GM19438 (cell line): ENCODE results near the gene PCBP2.

Source experiments
- ATAC-seq: cut with Tn5 transposase; IDR thresholded peaks from one replicate; pipeline ENCODE4 v1.9.1; 2021; ENCODE audit warnings: low read depth; ENCODE audit not compliant: unreplicated experiment

The PCBP2 gene

DNA sequence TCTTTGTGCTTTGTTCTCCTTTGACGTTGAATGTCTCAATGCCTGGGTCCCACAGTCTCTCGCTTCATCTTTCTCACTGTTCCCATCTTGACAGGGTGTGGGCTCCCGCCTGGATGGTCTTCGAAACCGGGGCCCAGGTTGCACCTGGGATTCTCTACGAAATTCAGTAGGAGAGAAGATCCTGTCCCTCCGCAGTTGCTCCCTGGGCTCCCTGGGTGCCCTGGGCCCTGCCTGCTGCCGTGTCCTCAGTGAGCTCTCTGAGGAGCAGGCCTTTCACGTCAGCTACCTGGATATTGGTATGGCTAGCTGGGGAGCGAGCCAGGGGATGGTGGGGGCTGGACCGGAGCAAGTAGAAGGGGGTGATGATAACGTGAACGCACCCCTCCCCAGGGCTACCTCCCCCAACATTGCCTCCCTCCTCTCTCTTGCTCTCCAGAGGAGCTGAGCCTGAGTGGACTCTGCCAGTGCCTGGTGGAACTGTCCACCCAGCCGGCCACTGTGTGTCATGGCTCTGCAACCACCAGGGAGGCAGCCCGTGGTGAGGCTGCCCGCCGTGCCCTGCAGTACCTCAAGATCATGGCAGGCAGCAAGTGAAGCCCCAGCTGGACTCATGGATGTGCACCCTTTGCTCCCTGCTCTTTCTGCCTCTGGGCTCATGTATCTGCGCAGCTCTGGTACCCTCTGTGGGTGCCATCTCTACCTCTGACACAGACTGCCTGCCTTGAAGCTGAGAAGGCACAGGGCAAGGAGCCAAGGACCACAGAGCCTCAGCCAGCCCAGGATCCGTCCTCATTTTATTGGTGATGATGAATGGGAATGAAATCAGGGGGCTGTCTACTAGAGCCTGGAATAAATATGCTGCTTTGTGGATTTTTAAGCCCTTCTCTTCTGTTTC is 53.9 kb downstream of the PCBP2 start:
- no peak for ATAC-seq

DNA sequence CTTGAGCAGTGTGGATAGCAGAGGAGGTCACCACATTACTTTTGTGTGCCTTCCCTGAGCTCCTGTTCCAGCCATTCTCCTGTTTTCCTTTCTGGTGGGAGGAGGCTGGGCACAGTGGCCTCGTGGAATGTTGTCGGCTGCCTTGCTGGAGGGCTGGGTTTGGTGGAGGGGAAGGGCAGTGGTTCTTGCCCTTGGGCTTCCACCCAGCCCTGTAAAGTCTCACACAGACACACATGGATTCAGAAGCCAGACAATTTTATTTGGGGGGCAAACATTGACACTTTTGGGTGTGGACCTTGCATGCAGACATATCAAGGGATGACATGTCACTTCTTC is 54.5 kb downstream of the PCBP2 start:
- no peak for ATAC-seq

DNA sequence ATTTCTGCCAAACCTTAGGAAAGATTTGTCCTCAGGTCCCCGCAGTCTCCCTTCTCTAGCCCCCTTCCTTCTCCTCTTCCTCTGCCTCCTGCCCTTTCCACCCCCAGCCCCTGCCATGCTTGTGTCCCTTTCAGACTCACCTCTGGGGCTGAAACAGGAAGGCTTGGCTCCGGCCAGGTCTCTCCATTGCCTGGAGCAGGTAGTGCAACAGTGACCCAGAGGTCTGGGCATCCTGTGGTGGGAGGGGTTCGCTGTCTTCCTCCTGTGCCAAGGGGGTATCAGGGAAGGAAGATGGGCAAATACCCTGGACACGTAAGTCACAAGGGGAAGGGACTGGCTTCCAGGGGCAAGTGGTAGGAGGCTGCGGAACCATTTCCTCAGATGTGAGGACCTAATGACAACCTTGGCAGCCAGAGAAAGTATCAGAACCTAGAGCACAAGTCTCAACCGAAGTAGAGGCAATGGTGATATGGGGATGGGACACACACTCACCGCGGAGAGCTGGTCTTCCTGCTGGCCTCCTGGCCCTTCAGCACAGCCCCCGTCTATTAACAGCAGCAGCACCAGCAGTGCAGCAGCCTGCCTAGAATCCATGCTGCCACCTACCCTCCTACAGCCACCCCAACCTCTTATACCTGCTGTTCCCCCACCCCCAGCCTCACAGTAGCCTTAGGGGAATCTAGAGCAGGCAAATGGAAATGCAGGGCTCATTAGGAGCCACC is 55.1 kb downstream of the PCBP2 start, which contains the start of gene NPFF:
NPFF (minus strand) TSS at position 604 of the 722 bp plus-strand sequence; CDS start at position 594, 10 bp downstream.
- no peak for ATAC-seq

DNA sequence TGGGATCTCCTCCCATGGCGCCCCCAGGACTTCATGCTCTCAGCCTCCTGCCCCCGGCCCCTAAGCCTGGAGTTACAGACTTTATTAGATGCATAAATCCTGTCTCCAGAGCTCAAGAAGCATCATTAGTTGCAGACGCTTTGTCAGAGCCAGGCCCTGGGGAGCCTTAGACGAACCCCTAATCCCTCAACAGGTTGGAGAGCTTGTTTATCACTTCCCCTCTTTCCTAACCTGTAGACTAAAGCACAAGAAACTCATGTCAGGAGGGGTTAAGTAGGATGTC is 55.6 kb downstream of the PCBP2 start:
- ATAC-seq, result no peak

DNA sequence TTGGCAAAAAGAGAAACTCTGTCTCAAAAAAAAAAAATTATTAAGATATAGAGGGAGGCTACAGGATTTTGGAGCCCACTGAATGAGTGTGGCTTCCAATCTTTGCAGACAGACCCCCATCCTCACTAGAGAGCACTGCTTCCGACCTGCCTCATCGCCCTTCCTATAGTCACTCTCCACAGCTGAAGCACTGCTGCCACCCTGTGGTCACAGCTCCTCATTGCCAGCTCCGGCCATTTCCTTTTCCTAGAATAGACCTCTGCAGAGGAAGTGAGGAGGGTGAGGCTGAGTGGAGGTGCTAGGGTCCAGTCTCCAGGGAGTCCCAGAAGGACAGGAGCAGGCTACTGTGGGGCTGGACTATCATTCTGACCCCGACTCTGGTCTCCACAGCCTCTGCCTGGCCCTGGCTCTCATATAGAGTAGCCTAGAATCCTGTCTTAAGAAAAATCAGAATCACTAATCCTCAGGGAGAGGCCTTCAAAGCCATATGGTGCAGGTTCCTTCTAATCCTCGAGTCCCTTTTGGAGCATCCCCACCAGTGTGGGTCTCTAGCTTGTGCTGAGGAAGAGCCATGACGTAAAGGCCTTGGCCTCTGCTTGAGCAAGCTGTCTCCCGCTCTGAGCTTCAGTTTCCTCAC is 56.8 kb downstream of the PCBP2 start:
- ATAC-seq, result peak; percentile 92

DNA sequence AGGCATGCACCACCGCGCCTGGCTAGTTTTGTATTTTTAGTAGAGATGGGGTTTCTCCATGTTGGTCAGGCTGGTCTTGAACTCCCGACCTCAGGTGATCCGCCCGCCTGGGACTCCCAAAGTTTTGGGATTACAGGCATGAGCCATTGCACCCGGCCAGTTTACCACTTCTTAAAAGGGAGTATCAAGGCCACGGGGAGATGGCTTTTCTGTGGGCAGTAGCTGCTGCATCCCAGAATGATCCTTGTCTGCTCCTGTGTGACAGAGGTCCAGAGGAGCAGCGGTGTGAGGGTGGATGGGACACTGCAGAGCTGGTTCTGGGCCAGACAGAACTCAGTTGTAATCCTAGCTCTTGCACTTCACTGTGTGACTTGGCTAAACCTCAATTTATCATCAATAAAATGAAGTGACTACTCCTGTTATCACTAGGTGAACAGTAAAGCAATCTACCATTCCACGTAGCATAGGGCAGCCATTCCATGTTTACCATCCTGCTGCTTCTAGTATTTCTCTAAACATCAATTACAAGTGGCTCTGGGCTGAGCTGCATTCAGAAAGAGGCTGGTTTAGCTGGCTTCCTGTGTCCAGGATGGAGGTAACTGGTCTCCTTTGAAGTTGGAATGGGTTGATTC is 58.4 kb downstream of the PCBP2 start:
- ATAC-seq, result no peak

DNA sequence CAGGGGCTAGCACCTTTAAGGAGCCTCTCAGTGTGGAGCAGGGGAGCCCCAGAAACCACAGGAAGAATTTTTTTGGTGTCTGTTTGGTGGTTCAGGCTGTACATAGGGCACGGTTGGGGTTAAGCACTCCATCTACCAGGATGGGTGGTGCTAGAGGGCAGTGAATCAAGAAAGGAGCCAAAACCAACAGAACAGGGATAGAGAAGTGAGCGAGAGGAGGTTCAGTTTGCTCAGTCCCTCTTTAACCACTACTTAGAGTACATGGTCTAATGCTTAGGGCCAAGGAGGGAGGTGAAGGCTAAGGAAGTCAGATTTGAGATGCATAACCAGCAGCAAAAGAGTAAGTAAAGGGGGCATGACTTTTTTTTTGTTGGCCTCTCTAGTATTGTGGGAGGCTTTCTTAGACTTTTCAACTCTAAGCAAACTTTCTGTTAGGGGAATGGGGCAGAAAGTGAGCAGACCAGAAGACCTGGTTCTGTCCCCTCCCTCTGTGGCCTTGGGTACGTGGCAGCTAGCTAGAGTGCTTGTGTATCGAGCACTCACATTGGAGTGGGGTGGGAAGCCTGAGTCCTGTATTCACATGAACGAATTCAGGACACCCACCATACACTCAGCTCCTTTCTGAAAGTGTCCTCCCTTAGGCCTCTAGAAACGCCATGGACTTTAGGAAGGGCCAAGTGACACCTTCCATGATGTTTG is 62.0 kb downstream of the PCBP2 start:
- no peak for ATAC-seq

DNA sequence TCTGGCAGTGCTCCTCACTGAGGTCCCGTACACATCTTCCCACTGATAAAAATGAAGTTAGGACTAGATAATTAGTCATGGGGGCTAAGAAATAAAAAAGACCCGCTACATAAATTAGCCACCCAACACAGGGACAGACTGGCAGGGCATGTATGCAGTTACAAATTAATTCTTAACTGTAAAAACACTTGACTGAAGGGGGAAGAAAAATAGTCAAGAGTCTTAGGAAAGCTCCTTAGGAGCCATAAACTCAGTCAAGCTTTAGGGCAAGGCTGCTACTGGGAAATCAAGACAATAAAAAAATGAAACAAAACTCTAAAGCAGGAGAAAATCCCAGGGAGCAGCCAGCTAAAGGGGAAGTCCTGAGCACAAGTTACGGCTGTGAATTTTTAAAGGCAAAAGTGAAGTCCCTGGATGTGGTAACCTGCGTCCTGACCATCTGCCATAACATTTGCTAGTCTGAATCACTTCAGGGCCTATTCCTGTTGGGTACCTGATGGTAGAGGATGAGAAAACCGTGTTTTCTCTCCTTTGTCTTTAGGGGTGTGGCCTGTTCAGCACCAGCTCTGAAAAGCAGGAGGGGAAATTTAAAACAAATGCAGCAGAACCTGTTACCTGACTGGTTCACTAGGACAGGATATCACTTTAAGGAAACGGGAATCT is 62.9 kb downstream of the PCBP2 start:
- no peak for ATAC-seq

DNA sequence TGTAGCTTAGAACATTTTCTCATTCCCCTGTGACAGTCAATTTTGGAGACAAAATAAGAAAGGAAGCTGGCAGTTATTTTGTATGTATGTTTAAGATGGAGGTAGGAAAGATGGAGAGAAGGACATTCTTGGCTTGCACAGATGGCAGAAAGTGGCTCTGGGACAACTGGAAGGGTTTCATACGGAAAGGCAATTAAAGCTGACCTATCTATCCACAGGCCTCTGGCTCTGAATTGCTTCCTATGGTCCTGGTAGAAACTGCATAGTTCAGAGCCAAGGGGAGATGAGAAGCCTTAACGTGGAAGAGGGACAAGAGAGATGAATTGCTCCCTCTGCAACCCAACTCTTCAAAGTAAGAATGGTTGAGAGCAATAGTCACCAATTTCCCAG is 63.4 kb downstream of the PCBP2 start:
- no peak for ATAC-seq

DNA sequence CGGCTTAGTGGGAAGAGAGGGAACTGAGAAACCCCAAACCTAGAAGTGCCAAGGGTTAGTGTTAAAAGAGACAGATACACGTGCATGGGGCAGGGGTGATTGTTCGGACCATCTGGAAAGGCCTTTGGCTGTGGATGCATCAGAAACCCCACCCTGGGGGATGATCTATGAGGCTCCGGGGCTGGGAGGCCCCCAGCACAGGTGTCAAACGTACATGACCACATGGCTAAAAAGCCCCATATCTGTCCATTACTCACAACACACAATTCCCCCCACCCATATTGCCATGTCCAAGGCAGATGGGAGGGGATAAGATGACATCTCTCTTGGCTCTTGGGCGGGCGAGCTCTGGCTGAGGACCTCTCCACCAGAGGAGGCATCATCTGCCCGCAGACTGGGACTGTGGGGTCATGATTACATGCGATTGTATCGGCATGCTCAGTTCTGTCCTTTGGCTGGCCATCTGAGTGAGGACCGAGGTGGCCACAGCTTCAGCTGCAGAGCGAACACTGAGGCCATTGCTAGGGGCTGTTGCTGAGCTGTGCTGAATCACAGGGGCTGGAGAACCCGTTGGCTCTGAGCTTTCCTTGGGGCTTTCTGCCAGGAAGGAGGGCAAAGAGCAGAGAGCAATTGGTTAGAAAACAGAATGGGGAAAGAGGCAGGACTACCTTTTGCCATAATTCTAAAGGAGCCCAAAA is 65.0 kb downstream of the PCBP2 start:
- no peak for ATAC-seq

DNA sequence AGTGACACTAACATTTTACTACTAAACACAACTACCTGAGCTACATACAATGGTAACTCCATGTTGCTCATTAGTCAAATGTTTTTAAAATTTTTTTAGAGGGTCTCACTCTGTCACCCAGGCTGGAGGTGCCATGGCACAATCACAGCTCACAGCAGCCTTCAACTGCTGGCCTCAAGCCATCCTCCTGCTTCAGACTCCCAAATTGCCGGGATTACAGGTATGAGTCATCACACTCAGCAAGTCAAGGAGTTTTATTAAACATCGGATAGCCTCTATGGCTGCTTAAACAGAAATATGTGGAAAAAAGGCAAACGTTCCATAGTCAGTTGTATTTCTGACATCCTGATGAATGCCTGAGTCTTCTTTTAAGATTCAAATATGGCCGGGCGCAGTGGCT is 66.5 kb downstream of the PCBP2 start:
- no peak for ATAC-seq

DNA sequence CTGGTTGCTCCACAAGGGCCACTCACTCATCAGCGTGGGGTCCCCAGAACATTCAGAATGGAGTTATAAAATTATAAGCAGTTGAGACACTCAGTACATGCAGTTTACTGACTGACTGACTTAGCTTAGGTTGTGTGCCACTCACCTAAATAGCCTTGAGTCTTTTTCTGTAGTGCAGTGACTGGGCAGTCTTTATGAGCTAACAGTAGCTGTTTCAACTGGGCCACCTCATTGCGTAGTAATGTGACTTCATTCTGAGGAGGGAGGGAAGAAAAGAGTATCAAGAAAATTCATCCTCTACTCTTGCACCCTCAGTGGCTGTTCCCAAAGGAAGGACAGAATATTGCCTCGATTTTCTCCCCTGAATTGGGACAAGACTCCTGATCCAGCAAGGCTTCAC is 71.2 kb downstream of the PCBP2 start:
- no peak for ATAC-seq

DNA sequence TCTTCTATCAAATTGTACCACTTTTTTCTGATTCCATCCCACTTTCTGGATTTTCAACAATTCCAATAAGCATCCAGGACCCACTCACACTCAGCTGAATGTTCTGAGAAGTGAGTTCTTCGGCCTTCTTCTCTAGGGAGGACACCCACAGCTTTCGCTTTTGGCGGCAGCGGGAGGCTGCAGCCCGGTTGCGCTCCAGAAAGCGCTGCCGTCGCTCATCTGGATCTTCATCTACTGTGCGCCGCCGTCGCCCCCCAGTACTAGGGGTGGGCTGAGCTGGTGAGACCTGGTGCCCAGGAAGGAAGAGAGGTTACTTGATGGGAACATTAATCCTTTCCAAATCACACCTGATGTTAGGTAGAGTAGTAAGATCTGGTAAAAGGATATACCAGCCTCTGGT is 72.6 kb downstream of the PCBP2 start:
- ATAC-seq, result no peak

DNA sequence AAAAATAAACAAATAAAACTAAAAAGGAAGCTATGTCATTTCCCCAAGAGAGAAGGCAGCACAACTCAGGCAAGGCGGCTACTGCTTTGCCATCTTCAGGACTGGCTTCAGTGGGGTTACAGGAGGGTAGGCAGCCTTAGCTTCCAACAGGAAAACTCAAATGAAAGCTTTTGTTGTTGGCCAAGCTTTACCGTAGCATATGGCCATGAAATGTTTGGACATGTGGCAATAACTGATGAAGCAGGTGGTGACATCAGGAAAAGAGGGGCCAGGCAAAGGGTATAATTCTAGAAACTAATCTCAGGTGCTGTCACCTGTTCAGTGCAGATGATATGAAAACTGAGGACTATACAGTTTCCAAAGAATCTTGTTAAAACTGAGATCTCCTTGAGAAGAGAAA is 78.2 kb downstream of the PCBP2 start:
- ATAC-seq, result no peak
